GM12878 (cell line): ENCODE measurements around the gene ALKBH8. TPM values are rescaled to one million over a fixed set of nuclear protein-coding genes. Genes with fewer than 3 reads are reported as not detected.
"Not testable (repeated sequence)": the region's sequence is repeated elsewhere in the genome, so short reads cannot be mapped to it uniquely, and the experiment has no call there.

Experiments used
- ATAC-seq: fragments of 200-7000 bp; cut with Tn5 transposase; 3 replicates; pipeline ENCODE4 v1.9.1; 2020; ENCODE audit warnings: mild to moderate bottlenecking, moderate library complexity
- BruUV-seq: library from RNA; stranded (reverse); fragments of 400-500 nt; replicated peaks from 2 replicates; lab custom pipeline; 2021; lab: Mats Ljungman, UMichigan
- CTCF ChIA-PET: fragments of 300-600 bp; sonication (Branson Sonifier 250); formaldehyde crosslinking; extraction: SDS; loops from one replicate; lab custom pipeline; 2021; ENCODE audit warnings: inconsistent platforms; lab: Yijun Ruan, JAX
- POLR2A ChIA-PET: fragments of 350-600 bp; formaldehyde crosslinking; extraction: SDS; loops from one replicate; lab custom pipeline; 2021; ENCODE audit warnings: inconsistent platforms; lab: Charles Lee
- RAD21 ChIA-PET: fragments of 300-600 bp; sonication (Branson Sonifier 250); formaldehyde crosslinking; loops from one replicate; lab custom pipeline; 2023; ENCODE audit warnings: antibody characterized with exemption; ENCODE audit not compliant: unreplicated experiment; lab: Charles Lee
- SMC1A ChIA-PET: fragments of 300-600 bp; sonication (Branson Sonifier 250); formaldehyde crosslinking; loops from one replicate; lab custom pipeline; 2023; ENCODE audit not compliant: unreplicated experiment, uncharacterized antibody; lab: Charles Lee
- DNase-seq: peaks from one replicate; pipeline ENCODE4 v3.0.0-alpha.2; 2011; ENCODE audit warnings: low read depth, low spot score
- FAIRE-seq: peaks from 3 replicates; lab custom pipeline; 2011; peaks lifted over from hg19 to GRCh38; lab: Jason Lieb, UNC
- H2AFZ ChIP-seq: 2 replicates; pipeline ENCODE4 v1.6.0; 2011; ENCODE audit warnings: low read depth, low read length, control low read depth; ENCODE audit not compliant: control insufficient read depth
- H3K27ac ChIP-seq: 2 replicates; pipeline ENCODE4 v1.5.1; 2011; ENCODE audit warnings: control low read depth; ENCODE audit not compliant: control insufficient read depth, insufficient read depth
- H3K27me3 ChIP-seq, 2 experiments: replicated peaks in 1 of 2; 2 replicates each; pipeline versions ENCODE4 v1.6.0 to v1.6.1; 2011; ENCODE audit warnings: low read length in 1 of 2; ENCODE audit not compliant: control insufficient read depth in 2 of 2, insufficient read depth in 2 of 2
- H3K36me3 ChIP-seq, 2 experiments: 2 replicates each; pipeline ENCODE4 v1.5.1; 2011; ENCODE audit warnings: low read length in 1 of 2; ENCODE audit not compliant: control insufficient read depth in 2 of 2, insufficient read depth in 2 of 2
- H3K4me1 ChIP-seq: 2 replicates; pipeline ENCODE4 v1.6.1; 2011; ENCODE audit warnings: mild to moderate bottlenecking, low read length, moderate library complexity, mixed read lengths; ENCODE audit not compliant: control insufficient read depth, insufficient read depth
- H3K4me2 ChIP-seq: 2 replicates; pipeline ENCODE4 v1.6.0; 2011; ENCODE audit warnings: control low read depth; ENCODE audit not compliant: control insufficient read depth, insufficient read depth
- H3K4me3 ChIP-seq: fragments of 200-600 bp; sonication (generic); 2 replicates; pipeline ENCODE4 v1.5.1; 2016
- H3K79me2 ChIP-seq: 2 replicates; pipeline ENCODE4 v1.6.0; 2011; ENCODE audit warnings: low read length; ENCODE audit not compliant: control insufficient read depth, insufficient read depth
- H3K9ac ChIP-seq: 2 replicates; pipeline ENCODE4 v1.8.0; 2011; ENCODE audit warnings: low read length, control low read depth, mixed read lengths; ENCODE audit not compliant: control insufficient read depth, insufficient read depth
- H3K9me3 ChIP-seq: replicated peaks from 3 replicates; pipeline ENCODE4 v1.5.1; 2011; ENCODE audit warnings: mild to moderate bottlenecking, low read length; ENCODE audit not compliant: control insufficient read depth, insufficient read depth
- H4K20me1 ChIP-seq: 2 replicates; pipeline ENCODE4 v1.6.0; 2011; ENCODE audit not compliant: control insufficient read depth, insufficient read depth
- CTCF ChIP-seq, 3 experiments: IDR thresholded peaks in 2 of 3; conservative IDR thresholded peaks in 1 of 3; 2 replicates each; pipeline ENCODE4 v1.5.1; 2011; ENCODE audit warnings: low read depth in 3 of 3, low read length in 3 of 3, mild to moderate bottlenecking in 3 of 3, control low read depth in 2 of 3, moderate library complexity in 2 of 3, inconsistent platforms in 1 of 3, mixed read lengths in 1 of 3; ENCODE audit not compliant: control insufficient read depth in 2 of 3, insufficient read depth in 1 of 3; ENCODE audit errors: extremely low read depth in 1 of 3
- RAD21 ChIP-seq: IDR thresholded peaks from 2 replicates; pipeline ENCODE4 v1.6.1; 2011; ENCODE audit warnings: mild to moderate bottlenecking, low read depth, low read length, moderate library complexity; ENCODE audit not compliant: insufficient read depth
- SMC3 ChIP-seq: IDR thresholded peaks from 2 replicates; pipeline ENCODE4 v1.6.1; 2011; ENCODE audit warnings: low read length, improper control_type of control experiment, borderline replicate concordance
- WGBS: methylation state at CpG from one replicate; pipeline ENCODE4 v1.1.6; 2016; ENCODE audit warnings: low lambda C conversion rate; ENCODE audit not compliant: insufficient replicate concordance, insufficient coverage; ENCODE audit errors: missing lambda C conversion rate; 5-methylcytosine and 5-hydroxymethylcytosine counted together
- in situ Hi-C: fragments of 300-500 bp; cut with MboI; formaldehyde crosslinking; loops from 9 replicates; pipeline ENCODE4 v1.14.3; 2018; ENCODE audit warnings: mixed read lengths
- intact Hi-C: fragments of 100-400 bp; cut with micrococcal nuclease; formaldehyde crosslinking; loops from one replicate; pipeline ENCODE4 v1.14.2; 2022; ENCODE audit not compliant: unreplicated experiment
- polyA plus RNA-seq, 11 experiments: library from polyadenylated mRNA; depleted of rRNA in 4 of 11; unstranded in 6 of 11; stranded (reverse) in 5 of 11; fragments of >200 nt; fragmentation: Nextera tagmentation in 4 of 11; fragmentation: Illumina TruSeq in 1 of 11; extraction: Ambion mirVana in 4 of 11; extraction: Trizol in 1 of 11; gene quantifications; 1 replicate in 1 of 11; 2 replicates in 10 of 11; pipeline versions ENCODE4 v1.2.1 to v1.2.3, GENCODE V29; 2011 to 2016; ENCODE audit warnings: inconsistent platforms in 2 of 11, missing spikeins in 2 of 11, low read depth in 1 of 11
- total RNA-seq, 4 experiments: library from RNA; depleted of rRNA in 3 of 4; stranded (reverse); fragments of >200 nt in 3 of 4; fragmentation: Illumina TruSeq in 1 of 4; extraction: Trizol in 1 of 4; gene quantifications; 2 replicates each; pipeline versions ENCODE4 v1.2.1 to v1.2.3, GENCODE V29; 2013 to 2021

The ALKBH8 gene
- total and polyA plus RNA-seq, 10 of the 15 experiments (the other 5 are each of a cell fraction or from before 2014, with no cell fraction given): 4.6 to 13.1 (median 9.5) TPM

- RAD21 ChIA-PET: interaction anchor here (1.0 to 2.9 kb wide), 2 partner anchors 112 to 194 kb away, joined by 5 to 23 read pairs; no protein-coding TSS in a partner anchor
- DNase-seq, H3K27me3 ChIP-seq, H4K20me1 ChIP-seq, H3K79me2 ChIP-seq, BruUV-seq, H3K9ac ChIP-seq: not testable (repeated sequence)
- in situ Hi-C loops: loop anchor here (5.0 to 10.0 kb wide), 2 partner anchors 106 to 318 kb away; no protein-coding TSS in a partner anchor
- peak; percentile 75 for ATAC-seq
- 0% methylated on average over 2 of the region's 2 CpGs for WGBS
- CTCF ChIA-PET: interaction anchor here (0.7 to 21.8 kb wide), 10 partner anchors 10 to 115 kb away, joined by 3 to 536 read pairs (median 5); partner anchors contain the start of gene ALKBH8
- intact Hi-C loops: loop anchor here (1.0 to 5.0 kb wide), 2 partner anchors 113 to 191 kb away; no protein-coding TSS in a partner anchor
- TF ChIP-seq RAD21 (peak; percentile 67), SMC3 (peak; percentile 72), CTCF (IDR thresholded peaks at IDR 0.05 in 2 of 3, conservative IDR thresholded peaks at IDR 0.05 in 1 of 3; ENCODE audit: control insufficient read depth in 2 of 3, extremely low read depth in 1 of 3, insufficient read depth in 1 of 3, low read depth in 3 of 3, low read length in 3 of 3) (peak; percentile 60 to 71 (median 69))
- TF ChIP-seq, all 136 proteins: peak for 3; not testable (repeated sequence) for 133
- H3K4me3 ChIP-seq, H3K4me2 ChIP-seq, H2AFZ ChIP-seq, H3K36me3 ChIP-seq, H3K27ac ChIP-seq, H3K9me3 ChIP-seq, POLR2A ChIA-PET, H3K4me1 ChIP-seq: not testable (repeated sequence)
- peak; percentile 27 for FAIRE-seq
- SMC1A ChIA-PET: interaction anchor here (0.7 to 5.6 kb wide), 13 partner anchors 10 to 194 kb away, joined by 3 to 78 read pairs (median 3); no protein-coding TSS in a partner anchor
Observed at GRCh38 chr11:107576497-107577345, 11.2 kb upstream of the ALKBH8 start.
